Tibial nerve (tissue), 4 donors: ENCODE results near the gene SH3BP2. TPM values are rescaled to one million over a fixed set of nuclear protein-coding genes. Genes with fewer than 3 reads are reported as not detected.
A peak's percentile ranks its signal among the peaks of the same experiment; 100 is the strongest.

ENCODE experiments used
- DNase-seq, 2 donors: peaks; one replicate each; pipeline ENCODE4 v3.0.0-alpha.2; 2019; ENCODE audit warnings: low spot score in 2 of 2
- H3K27ac ChIP-seq, 4 donors: fragments of 200-600 bp; sonication (generic) in 3 of 4; one replicate each; pipeline ENCODE4 v1.5.1; 2017 to 2019; ENCODE audit warnings: mild to moderate bottlenecking in 1 of 4
- H3K27me3 ChIP-seq, 2 donors: fragments of 200-600 bp; sonication (generic) in 1 of 2; one replicate each; pipeline versions ENCODE4 v1.5.1 to v1.6.0; 2017 to 2019
- H3K36me3 ChIP-seq, 3 donors: fragments of 200-600 bp; sonication (generic); one replicate each; pipeline ENCODE4 v1.5.1; 2018 to 2019
- H3K4me1 ChIP-seq, 4 donors: fragments of 200-600 bp; sonication (generic) in 3 of 4; one replicate each; pipeline ENCODE4 v1.5.1; 2017 to 2019
- H3K4me3 ChIP-seq, 4 donors: fragments of 200-600 bp; sonication (generic) in 3 of 4; one replicate each; pipeline ENCODE4 v1.5.1; 2017 to 2019; ENCODE audit warnings: mild to moderate bottlenecking in 1 of 4, moderate library complexity in 1 of 4
- H3K9me3 ChIP-seq, 4 donors: fragments of 200-600 bp; sonication (generic) in 3 of 4; one replicate each; pipeline ENCODE4 v1.5.1; 2017 to 2019
- EP300 ChIP-seq, 2 donors: sonication (generic); formaldehyde crosslinking; IDR thresholded peaks; one replicate each; pipeline ENCODE4 v1.6.1; 2017; ENCODE audit warnings: antibody characterized with exemption in 2 of 2, mild to moderate bottlenecking in 1 of 2
- POLR2A ChIP-seq, 2 donors: fragments of 450-650 bp; IDR thresholded peaks; one replicate each; pipeline ENCODE4 v1.6.1; 2017; ENCODE audit warnings: antibody characterized with exemption in 2 of 2, mild to moderate bottlenecking in 2 of 2, moderate library complexity in 2 of 2
- WGBS, 2 donors: methylation state at CpG; one replicate each; pipeline ENCODE4 v1.1.5; 2018; 5-methylcytosine and 5-hydroxymethylcytosine counted together
- total RNA-seq, 4 donors: library from RNA; depleted of rRNA; stranded (reverse); fragments of >200 nt; gene quantifications; one replicate each; pipeline ENCODE4 v1.1.0, GENCODE V29; 2016
- TF ChIP-seq, protein P1 (sequence below), 5 experiments: fragments of 200-600 bp in 3 of 5; fragments of 450-650 bp in 2 of 5; sonication (generic) in 3 of 5; IDR thresholded peaks; one replicate each; pipeline ENCODE4 v1.5.1; 2016 to 2019; ENCODE audit warnings: antibody characterized with exemption in 5 of 5, mild to moderate bottlenecking in 3 of 5, moderate library complexity in 2 of 5

Gene SH3BP2
- total RNA-seq, 4 donors from 2014 or later = 70.5 to 161 (median 77.8) TPM

DNA sequence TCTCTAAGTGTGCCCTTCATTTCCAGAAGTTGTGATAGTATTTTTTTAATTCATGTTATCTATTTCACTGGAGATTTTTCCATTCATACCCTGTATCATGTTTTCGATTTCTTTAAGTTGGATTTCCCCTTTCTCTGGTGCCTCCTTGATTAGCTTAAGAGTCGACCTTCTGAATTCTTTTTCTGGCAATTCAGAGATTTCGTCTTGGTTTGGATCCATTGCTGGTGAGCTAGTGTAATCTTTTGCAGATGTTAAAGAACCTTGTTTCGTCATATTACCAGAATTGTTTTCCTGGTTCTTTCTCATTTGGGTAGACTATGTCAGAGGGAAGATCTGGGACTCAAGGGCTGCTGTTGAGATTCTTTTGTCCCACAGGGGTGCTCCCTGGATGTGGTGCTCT is 9.1 kb upstream of the SH3BP2 start:
- WGBS, 2 donors = 66 to 78% methylated on average over 4 of the region's 4 CpGs
- no peak for DNase-seq
- Histone ChIP-seq H3K9me3 (peaks cover 0 to 13% (median 0%) of the 10 kb centered on the region in 4 donors), H3K36me3 (no peaks in the 10 kb centered on the region), H3K27ac (no peak overlapping the region), H3K27me3 (no peaks in the 10 kb centered on the region), H3K4me3 (no peak overlapping the region), H3K4me1 (peaks cover 0 to 29% (median 22%) of the 10 kb centered on the region in 4 donors)
- TF ChIP-seq, protein P1, sequence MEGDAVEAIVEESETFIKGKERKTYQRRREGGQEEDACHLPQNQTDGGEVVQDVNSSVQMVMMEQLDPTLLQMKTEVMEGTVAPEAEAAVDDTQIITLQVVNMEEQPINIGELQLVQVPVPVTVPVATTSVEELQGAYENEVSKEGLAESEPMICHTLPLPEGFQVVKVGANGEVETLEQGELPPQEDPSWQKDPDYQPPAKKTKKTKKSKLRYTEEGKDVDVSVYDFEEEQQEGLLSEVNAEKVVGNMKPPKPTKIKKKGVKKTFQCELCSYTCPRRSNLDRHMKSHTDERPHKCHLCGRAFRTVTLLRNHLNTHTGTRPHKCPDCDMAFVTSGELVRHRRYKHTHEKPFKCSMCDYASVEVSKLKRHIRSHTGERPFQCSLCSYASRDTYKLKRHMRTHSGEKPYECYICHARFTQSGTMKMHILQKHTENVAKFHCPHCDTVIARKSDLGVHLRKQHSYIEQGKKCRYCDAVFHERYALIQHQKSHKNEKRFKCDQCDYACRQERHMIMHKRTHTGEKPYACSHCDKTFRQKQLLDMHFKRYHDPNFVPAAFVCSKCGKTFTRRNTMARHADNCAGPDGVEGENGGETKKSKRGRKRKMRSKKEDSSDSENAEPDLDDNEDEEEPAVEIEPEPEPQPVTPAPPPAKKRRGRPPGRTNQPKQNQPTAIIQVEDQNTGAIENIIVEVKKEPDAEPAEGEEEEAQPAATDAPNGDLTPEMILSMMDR (IDR thresholded peaks at IDR 0.05) = no peak

DNA sequence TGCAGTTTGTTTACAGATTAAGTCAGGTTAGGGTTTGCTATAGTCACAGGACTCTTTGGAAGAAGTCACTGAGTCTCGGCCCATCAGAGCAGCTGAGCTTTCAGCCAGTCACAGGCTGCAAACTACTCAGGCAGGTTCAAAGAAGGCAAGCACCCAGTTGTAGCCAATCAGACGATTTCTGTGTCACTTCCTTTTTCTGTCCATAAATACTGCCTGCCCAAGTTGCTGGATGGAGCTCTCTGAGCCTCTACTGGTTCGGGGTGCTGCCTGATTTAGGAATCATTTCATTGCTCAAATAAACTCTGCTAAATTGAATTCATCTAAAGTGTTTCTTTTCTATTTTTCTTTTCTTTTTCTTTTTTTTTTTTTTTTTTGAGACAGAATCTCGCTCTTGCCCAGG is 7.3 kb upstream of the SH3BP2 start:
- TF ChIP-seq EP300 (IDR thresholded peaks at IDR 0.05) (no peak), POLR2A (IDR thresholded peaks at IDR 0.05) (no peak)
- TF ChIP-seq, protein P1 (IDR thresholded peaks at IDR 0.05) = no peak
- H3K4me3 ChIP-seq = no peak overlapping the region
- no peaks in the 10 kb centered on the region for H3K36me3 ChIP-seq
- DNase-seq = peak in 1 of 2 donors; percentile 4
- H3K9me3 ChIP-seq = peaks cover 0 to 13% (median 0%) of the 10 kb centered on the region in 4 donors
- no peak overlapping the region for H3K27ac ChIP-seq
- no peaks in the 10 kb centered on the region for H3K27me3 ChIP-seq
- WGBS, 2 donors = 53 to 67% methylated on average over 4 of the region's 4 CpGs
- peaks cover 0 to 33% (median 25%) of the 10 kb centered on the region in 4 donors for H3K4me1 ChIP-seq

DNA sequence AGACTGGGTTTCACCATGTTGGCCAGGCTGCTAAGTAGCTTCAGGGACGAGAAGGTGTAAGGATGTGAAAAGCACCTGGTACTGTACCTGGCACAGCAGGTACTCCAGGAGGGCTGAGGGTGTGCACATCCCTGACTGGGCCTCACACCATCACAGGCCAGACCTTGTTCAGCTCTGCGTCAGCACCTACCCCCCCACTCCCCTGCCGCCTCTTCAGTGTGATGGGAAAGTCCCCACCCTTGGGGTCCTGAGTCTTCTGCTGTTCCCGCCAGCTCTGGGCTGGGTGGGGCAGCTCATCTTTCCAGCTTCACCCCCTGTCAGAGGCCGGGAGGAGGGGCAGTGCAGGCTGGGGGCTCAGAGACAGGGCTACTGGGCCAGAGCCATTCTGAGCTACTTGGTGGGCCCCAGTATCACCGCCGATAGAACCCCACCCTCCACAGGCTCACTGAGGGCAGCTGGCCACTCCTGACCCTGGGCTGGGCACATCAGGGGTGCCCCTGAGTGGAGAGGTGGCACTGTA is 6.7 kb upstream of the SH3BP2 start:
- H3K4me3 ChIP-seq = no peak overlapping the region
- H3K4me1 ChIP-seq = peaks cover 0 to 37% (median 26%) of the 10 kb centered on the region in 4 donors
- no peaks in the 10 kb centered on the region for H3K36me3 ChIP-seq
- peaks cover 0 to 13% (median 0%) of the 10 kb centered on the region in 4 donors for H3K9me3 ChIP-seq
- no peak for TF ChIP-seq EP300 (IDR thresholded peaks at IDR 0.05)
- no peak for TF ChIP-seq POLR2A (IDR thresholded peaks at IDR 0.05)
- TF ChIP-seq, protein P1 (IDR thresholded peaks at IDR 0.05) = no peak
- DNase-seq = no peak
- H3K27me3 ChIP-seq = no peaks in the 10 kb centered on the region
- H3K27ac ChIP-seq = peak overlapping the region in 3 of 4 donors; percentile 4 to 81 (median 73)
- WGBS, 2 donors = 88 to 95% methylated on average over 5 to 7 of the region's 7 CpGs

DNA sequence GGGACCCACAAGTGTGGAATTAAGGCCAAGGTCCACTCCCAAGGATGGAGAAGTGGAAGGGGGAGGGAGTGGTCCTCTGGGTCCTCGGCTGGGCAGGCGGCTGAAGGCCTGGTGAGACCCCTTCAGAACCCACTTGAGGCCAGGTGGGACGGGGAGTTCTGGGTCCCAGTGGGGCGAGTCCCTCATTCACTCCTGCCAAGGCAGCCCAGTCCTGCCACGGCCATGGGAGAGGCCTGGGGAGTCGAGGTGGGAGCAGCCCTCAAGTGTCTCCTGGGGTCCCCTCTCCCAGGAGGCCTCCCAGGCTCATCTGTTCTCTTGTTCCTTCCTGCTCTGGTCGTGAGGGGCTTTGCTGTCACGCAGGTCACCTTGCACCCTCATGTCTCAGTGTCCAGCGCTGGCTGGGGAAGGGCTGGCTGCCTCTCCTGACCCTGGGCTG is 6.1 kb upstream of the SH3BP2 start:
- Histone ChIP-seq H3K4me1 (peaks cover 0 to 43% (median 27%) of the 10 kb centered on the region in 4 donors), H3K27ac (peak overlapping the region in 3 of 4 donors; percentile 4 to 81 (median 73)), H3K36me3 (no peaks in the 10 kb centered on the region), H3K9me3 (peaks cover 0 to 13% (median 0%) of the 10 kb centered on the region in 4 donors), H3K27me3 (no peaks in the 10 kb centered on the region), H3K4me3 (no peak overlapping the region)
- 84 to 86% methylated on average over 8 to 9 of the region's 9 CpGs for WGBS, 2 donors
- DNase-seq = no peak
- TF ChIP-seq EP300 (IDR thresholded peaks at IDR 0.05) (no peak), POLR2A (IDR thresholded peaks at IDR 0.05) (no peak)
- TF ChIP-seq, protein P1 (IDR thresholded peaks at IDR 0.05) = no peak

DNA sequence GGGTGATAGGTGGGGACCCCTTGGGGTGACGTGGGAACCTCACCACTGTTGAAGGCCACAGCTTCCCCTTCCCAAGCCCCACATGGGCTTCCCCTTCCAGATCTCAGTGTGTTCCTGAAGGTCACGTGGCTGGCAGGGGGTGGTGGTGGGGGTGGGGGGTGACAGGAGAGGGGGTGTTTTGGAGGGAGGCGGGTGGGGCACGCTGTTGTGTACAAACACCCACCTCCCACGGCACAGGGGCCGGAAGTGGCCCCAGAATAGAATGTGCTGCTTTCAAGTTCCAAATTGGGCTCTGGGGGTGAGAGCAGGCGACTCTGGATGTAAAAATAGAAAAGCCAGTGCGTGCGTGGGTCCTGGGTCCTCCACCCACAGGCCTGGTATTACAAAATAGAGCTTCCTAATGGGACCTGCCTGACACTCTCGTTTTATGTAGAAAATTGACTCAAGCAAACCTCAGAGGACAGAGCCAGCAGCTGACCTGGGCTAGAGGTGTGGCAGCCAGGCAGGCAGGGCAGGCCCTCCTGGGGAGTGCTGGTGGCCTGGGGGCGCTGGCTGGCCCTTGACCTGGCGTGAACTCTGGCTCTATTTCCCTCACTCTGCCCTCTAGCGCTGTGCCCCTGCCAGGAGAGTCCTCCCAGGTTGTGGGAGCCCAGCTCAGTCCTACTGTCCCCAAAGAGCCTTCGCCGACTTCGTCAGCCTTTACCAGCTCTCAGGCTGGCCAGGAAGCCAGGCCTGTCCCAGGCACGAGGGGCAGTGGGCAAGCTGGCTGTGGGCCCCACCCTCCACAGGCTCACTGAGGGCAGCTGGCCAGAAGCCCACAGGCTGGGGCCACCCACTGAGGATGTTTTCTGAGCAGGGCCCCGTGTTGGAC is 5.4 kb upstream of the SH3BP2 start:
- Histone ChIP-seq H3K27me3 (no peaks in the 10 kb centered on the region), H3K27ac (peak overlapping the region in 3 of 4 donors; percentile 67 to 81 (median 73)), H3K4me1 (peaks cover 0 to 49% (median 31%) of the 10 kb centered on the region in 4 donors), H3K9me3 (peaks cover 0 to 13% (median 0%) of the 10 kb centered on the region in 4 donors), H3K36me3 (no peaks in the 10 kb centered on the region), H3K4me3 (no peak overlapping the region)
- 44 to 54% methylated on average over 12 to 13 of the region's 18 CpGs for WGBS, 2 donors
- DNase-seq = peak in 1 of 2 donors; percentile 21
- TF ChIP-seq, protein P1 (IDR thresholded peaks at IDR 0.05) = no peak
- TF ChIP-seq POLR2A (IDR thresholded peaks at IDR 0.05) (no peak), EP300 (IDR thresholded peaks at IDR 0.05) (peak; percentile 23 to 63)
